AG04449 (cell line): ENCODE measurements around the gene ABI3BP.
A peak's percentile ranks its signal among the peaks of the same experiment; 100 is the strongest.

ENCODE experiments used
- CTCF ChIA-PET: fragments of 350-600 bp; formaldehyde crosslinking; extraction: SDS; loops from one replicate; lab custom pipeline; 2021; ENCODE audit warnings: antibody characterized with exemption; lab: Yijun Ruan, JAX
- POLR2A ChIA-PET: fragments of 400-600, 350-600 bp; formaldehyde crosslinking; extraction: SDS; loops from one replicate; lab custom pipeline; 2020; ENCODE audit warnings: antibody characterized with exemption, inconsistent platforms; lab: Yijun Ruan, JAX
- DNase-seq: peaks from one replicate; pipeline ENCODE4 v3.0.0-alpha.2; 2010; ENCODE audit warnings: low read depth, low spot score
- H3K4me3 ChIP-seq: 2 replicates; pipeline ENCODE4 v1.5.1; 2011; ENCODE audit warnings: low read depth, mild to moderate bottlenecking, control low read depth, low read length
- TF ChIP-seq, protein P1 (sequence below): IDR thresholded peaks from one replicate; pipeline ENCODE4 v1.5.1; 2011; ENCODE audit warnings: mild to moderate bottlenecking, moderate library complexity, low read length, control low read depth, inconsistent platforms; ENCODE audit not compliant: insufficient read depth; ENCODE audit errors: missing control alignments

The ABI3BP gene

DNA sequence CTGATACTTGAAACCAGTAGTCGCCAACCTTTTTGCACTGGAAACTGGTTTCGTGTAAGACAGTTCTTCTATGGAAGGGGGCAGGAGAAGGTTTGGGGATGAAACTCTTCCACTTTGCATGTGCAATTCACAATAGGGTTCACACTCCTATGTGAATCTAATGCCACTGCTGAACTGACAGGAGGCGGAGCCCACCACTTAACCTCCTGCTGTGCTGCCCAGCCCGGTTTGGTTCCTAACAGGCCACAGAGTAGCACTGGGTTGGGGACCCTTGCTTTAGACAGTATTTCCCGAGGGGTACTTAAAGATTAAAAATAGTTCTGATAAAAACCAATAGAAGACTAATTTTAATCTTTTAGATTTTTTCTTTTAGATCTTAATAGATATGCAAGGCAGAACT lies 272.8 kb downstream of the ABI3BP start:
- CTCF ChIA-PET, result interaction anchor here (2.2 kb wide), 1 partner anchor 9 kb away, joined by 5 read pairs; no protein-coding TSS in a partner anchor
- TF ChIP-seq, protein P1, sequence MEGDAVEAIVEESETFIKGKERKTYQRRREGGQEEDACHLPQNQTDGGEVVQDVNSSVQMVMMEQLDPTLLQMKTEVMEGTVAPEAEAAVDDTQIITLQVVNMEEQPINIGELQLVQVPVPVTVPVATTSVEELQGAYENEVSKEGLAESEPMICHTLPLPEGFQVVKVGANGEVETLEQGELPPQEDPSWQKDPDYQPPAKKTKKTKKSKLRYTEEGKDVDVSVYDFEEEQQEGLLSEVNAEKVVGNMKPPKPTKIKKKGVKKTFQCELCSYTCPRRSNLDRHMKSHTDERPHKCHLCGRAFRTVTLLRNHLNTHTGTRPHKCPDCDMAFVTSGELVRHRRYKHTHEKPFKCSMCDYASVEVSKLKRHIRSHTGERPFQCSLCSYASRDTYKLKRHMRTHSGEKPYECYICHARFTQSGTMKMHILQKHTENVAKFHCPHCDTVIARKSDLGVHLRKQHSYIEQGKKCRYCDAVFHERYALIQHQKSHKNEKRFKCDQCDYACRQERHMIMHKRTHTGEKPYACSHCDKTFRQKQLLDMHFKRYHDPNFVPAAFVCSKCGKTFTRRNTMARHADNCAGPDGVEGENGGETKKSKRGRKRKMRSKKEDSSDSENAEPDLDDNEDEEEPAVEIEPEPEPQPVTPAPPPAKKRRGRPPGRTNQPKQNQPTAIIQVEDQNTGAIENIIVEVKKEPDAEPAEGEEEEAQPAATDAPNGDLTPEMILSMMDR, result no peak
- DNase-seq, result no peak
- H3K4me3 ChIP-seq, result no peak overlapping the region
- POLR2A ChIA-PET, result no interaction called here

DNA sequence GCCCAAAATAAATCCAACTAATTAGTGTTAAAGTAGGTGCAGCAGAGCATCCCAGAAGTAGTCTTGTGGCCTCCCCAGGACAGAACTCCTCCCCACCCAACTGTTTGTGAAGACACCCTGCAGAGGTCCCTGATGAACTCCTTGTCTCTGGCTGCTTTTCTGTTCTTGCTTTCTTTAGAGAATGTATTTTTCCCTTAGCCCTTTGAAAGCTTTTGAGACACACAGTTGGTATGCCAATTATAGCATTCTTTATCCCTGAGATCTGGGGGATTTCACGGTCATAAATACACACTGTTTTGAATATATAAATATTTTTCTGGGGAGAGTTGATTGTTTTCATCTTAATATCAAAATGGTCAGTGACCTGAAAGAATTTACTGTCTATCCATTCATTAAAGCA lies 274.1 kb downstream of the ABI3BP start:
- CTCF ChIA-PET, result interaction anchor here (1.5 kb wide), 1 partner anchor 9 kb away, joined by 5 read pairs; no protein-coding TSS in a partner anchor

DNA sequence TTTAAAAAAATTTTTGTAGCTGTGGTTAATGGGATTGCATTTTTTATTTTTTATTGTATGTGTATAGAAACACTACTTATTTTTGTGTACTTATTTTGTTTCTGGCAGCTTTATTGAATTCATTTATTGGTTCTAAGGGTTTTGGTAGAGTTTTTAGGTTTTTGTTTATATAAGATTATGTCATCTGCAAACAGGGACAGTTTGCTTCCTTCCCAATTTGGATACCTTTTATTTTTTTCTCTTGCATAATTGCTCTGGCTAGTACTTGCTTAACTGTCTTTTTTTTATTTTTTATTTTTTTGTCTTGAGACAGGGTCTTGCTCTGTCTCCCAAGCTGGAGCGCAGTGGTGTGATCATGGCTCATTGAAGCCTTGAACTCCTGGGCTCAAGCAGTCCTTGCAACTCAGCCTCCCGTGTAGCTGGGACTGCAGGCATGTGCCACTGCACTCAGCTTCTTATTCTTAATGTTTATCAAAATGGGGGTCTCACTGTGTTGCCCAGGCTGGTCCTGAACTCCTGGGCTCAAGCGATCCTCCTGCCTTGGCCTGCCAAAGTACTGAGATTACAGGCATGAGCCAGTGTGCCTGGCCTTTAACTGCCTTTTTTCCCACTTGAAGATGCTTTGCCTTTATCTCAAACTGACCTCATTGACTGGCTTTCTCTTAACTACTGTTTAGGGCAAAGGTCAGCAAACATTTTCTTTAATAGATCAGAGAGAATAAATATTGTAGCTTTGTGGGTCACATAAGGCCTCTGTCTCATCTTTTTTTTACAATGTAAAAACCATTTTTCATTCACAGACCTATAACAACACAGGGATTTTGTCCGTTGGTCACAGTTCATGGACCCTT lies 275.4 kb downstream of the ABI3BP start:
- TF ChIP-seq, protein P1, result no peak
- ChIA-PET POLR2A (no interaction called here), CTCF (interaction anchor here (1.5 kb wide), 1 partner anchor 8 kb away, joined by 5 read pairs; no protein-coding TSS in a partner anchor)
- DNase-seq, result no peak
- H3K4me3 ChIP-seq, result no peak overlapping the region

More for the DNA sequence above, 274.1 kb downstream of the ABI3BP start:
- TF ChIP-seq, protein P1, result no peak
- DNase-seq, result no peak
- H3K4me3 ChIP-seq, result no peak overlapping the region
- POLR2A ChIA-PET, result no interaction called here

DNA sequence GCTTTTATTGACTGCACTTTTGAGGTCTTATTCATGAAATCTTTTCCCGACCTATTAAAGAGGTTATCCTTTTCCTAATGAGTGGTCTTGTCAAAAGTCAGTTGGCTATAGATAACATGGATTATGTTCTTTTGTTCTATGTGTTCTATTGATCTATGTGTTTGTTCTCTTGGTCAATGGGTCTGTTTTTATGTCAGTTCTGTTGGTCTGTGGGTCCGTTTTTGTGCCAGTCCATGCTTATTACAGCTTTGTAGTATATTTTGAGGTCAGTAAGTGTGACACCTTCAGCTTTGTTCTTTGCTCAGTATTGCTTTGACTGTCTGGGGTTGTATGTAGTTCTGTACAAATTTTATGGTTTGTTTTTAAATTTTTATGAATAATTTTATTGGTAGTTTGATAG lies 276.2 kb downstream of the ABI3BP start:
- ChIA-PET CTCF (no interaction called here), POLR2A (no interaction called here)
- H3K4me3 ChIP-seq, result no peak overlapping the region
- TF ChIP-seq, protein P1, result no peak
- DNase-seq, result no peak

DNA sequence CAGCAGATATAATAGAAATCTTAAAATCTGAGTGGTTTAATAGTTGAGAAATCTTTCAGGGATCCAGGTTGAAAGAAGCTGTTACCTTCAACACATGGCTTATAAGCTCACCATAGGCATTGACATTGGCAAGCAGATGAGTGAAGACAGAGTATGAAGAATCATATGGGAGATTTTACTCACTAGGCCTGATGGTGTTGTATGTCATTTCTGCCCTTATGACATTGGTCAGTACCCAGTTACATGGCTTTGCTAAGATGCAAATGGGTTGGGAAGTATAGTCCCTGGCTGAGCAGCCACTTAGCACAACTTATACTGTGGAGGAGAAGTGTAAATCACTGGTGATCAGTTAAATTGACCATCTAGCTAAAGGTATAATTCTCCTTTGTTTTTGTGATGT lies 278.0 kb downstream of the ABI3BP start:
- TF ChIP-seq, protein P1, result no peak
- no peak for DNase-seq
- H3K4me3 ChIP-seq, result no peak overlapping the region
- POLR2A ChIA-PET, result interaction anchor here (0.7 kb wide), 1 partner anchor 528 kb away, joined by 3 read pairs; no protein-coding TSS in a partner anchor
- CTCF ChIA-PET, result interaction anchor here (0.8 to 3.6 kb wide), 2 partner anchors 82 to 252 kb away, joined by 3 to 16 read pairs; no protein-coding TSS in a partner anchor

DNA sequence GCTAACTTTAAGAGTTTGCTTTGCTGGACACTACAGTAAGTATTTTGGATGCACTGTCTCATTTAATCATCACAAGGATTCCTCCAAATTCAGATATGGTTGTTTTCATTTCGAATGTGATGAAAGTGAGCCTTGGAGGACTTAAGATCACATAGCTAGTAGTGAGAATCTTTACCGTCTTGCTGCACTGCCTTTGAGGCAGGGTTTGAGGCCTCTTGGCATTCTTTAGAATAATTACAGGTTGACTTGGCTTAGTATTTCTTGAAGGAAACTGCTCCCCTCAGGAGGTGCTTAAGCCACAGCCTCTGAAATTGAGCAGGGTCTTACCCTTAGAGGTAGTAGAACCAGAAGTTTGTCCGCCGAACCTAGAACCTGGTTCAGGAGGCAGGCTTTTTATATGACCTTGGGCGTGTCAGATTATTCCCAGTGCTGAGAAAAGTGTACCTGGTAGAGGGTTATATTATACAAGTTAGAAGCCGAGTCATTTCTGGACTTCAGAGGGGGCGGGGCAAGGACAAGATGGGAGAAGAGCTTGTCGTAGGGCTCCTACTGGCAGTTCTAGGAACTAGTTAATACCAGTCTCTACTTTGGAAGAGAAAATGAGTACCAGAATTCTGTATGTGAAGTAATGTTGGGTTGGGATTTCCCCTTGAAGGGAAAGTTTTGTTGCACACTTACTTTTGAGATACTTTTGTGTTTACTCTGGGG lies 282.8 kb downstream of the ABI3BP start:
- H3K4me3 ChIP-seq, result peak overlapping the region; percentile 94
- CTCF ChIA-PET, result interaction anchor here (0.7 to 2.9 kb wide), 12 partner anchors 8 to 486 kb away, joined by 3 to 14 read pairs (median 4); no protein-coding TSS in a partner anchor
- TF ChIP-seq, protein P1, result peak; percentile 50
- DNase-seq, result peak; percentile 34
- POLR2A ChIA-PET, result interaction anchor here (1.3 kb wide), 1 partner anchor 16 kb away, joined by 4 read pairs; no protein-coding TSS in a partner anchor
